Gastroesophageal sphincter (tissue), 3 donors: ENCODE results near the gene SPON2.

Experiments
- CTCF ChIP-seq, 4 experiments: fragments of 200-600 bp in 2 of 4; fragments of 450-650 bp in 2 of 4; sonication (generic) in 1 of 4; IDR thresholded peaks; one replicate each; pipeline ENCODE4 v1.5.1; 2017 to 2019; ENCODE audit warnings: antibody characterized with exemption in 4 of 4, mild to moderate bottlenecking in 2 of 4, moderate library complexity in 2 of 4
- POLR2A ChIP-seq, 2 donors: fragments of 450-650 bp; IDR thresholded peaks; one replicate each; pipeline ENCODE4 v1.6.1; 2017; ENCODE audit warnings: antibody characterized with exemption in 2 of 2, mild to moderate bottlenecking in 2 of 2, moderate library complexity in 1 of 2

DNA sequence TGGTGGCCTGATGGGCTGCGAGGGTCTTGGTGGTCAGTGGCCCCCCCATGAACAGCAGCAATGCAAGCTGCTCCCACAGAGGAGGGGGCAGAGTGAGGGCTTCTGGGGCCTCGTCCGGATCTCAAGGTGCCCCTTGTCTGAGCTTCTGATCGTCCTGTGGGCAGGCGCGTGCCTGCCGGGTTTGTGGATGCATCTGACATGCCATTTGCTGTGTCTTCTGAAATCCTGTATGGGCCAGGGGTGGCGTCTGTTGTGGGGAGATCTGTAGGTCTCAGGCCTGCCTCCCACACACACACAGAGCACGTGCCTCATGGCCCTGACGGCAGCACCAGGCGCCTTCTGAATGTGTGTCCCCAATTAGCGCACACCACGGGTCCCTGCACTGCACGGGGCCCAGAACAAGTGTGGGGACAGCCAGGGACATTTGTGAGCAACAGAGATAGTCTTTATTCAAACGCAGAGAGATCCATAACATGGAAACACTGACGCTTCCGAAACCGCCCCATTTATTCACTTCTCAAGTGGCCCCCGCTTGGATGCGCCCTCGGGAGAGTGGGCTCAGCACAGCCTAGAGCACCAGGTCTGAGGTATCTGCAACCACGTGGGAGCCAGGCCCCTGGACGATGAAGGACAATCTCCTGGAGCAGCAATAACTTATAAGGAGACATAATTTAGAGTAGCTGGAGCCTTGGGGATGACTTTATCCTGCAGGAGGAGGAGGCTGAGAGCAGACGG, 5.7 kb downstream of the SPON2 start:
- TF ChIP-seq CTCF (IDR thresholded peaks at IDR 0.05) (no peak), POLR2A (IDR thresholded peaks at IDR 0.05) (no peak)
